Pancreas (tissue), 10 donors: ENCODE results near the gene SDK1. TPM values are rescaled to one million over a fixed set of nuclear protein-coding genes. Genes with fewer than 3 reads are reported as not detected.
A peak's percentile ranks its signal among the peaks of the same experiment; 100 is the strongest.

Source experiments
- ATAC-seq, 4 donors: fragments of 200-7000 bp; cut with Tn5 transposase; one replicate each; pipeline versions ENCODE4 v1.8.0 to v1.9.1; 2020; ENCODE audit warnings: mild to moderate bottlenecking in 4 of 4, moderate library complexity in 4 of 4
- DNase-seq, 6 donors: peaks; one replicate each; pipeline ENCODE4 v3.0.0-alpha.2; 2020
- FAIRE-seq: peaks from 2 replicates; lab custom pipeline; 2012; peaks lifted over from hg19 to GRCh38; lab: Jason Lieb, UNC
- H3K27ac ChIP-seq, 4 donors: fragments of 200-600 bp; sonication (generic); 1 replicate in 3 of 4; 2 replicates in 1 of 4; pipeline versions ENCODE4 v1.5.0 to v1.8.0; 2020
- H3K27me3 ChIP-seq, 4 donors: fragments of 200-600 bp; one replicate each; pipeline ENCODE4 v1.8.0; 2021
- H3K36me3 ChIP-seq, 3 donors: fragments of 200-600 bp; sonication (generic) in 1 of 3; one replicate each; pipeline versions ENCODE4 v1.5.0 to v1.8.0; 2020 to 2021
- H3K4me1 ChIP-seq, 3 donors: fragments of 200-600 bp; one replicate each; pipeline ENCODE4 v1.8.0; 2021
- H3K4me3 ChIP-seq, 4 donors: fragments of 200-600 bp; sonication (generic) in 2 of 4; one replicate each; pipeline versions ENCODE4 v1.5.0 to v1.8.0; 2020 to 2021
- H3K9me3 ChIP-seq, 4 donors: fragments of 200-600 bp; one replicate each; pipeline ENCODE4 v1.8.0; 2021
- WGBS, 2 donors: extraction: QIAGEN DNeasy Blood & Tissue Kit; methylation state at CpG; one replicate each; pipeline ENCODE4 v1.1.7; 2013; 5-methylcytosine and 5-hydroxymethylcytosine counted together
- intact Hi-C, 3 donors: fragments of 100-400 bp; cut with DNase I; formaldehyde crosslinking; loops; one replicate each; pipeline versions ENCODE4 v1.11.1 to v1.14.2; 2022
- polyA plus RNA-seq, 2 donors: library from polyadenylated mRNA; stranded (reverse); fragments of 200-250 nt; gene quantifications; one replicate each; pipeline ENCODE4 v1.2.3, GENCODE V29; 2013
- total RNA-seq, 6 donors: library from RNA; stranded (reverse); fragmentation: NEBNext Ultra II Directional in 4 of 6; extraction: Animal tissue kit (Norgen Biotek cat#: 25700) in 4 of 6; gene quantifications; one replicate each; pipeline versions ENCODE4 v1.2.1 to v1.2.4, GENCODE V29; 2021 to 2023
- TF ChIP-seq, protein P1 (sequence below), 4 donors: fragments of 200-600 bp; sonication (generic) in 3 of 4; IDR thresholded peaks; one replicate each; pipeline versions ENCODE4 v1.5.0 to v1.8.0; 2021; ENCODE audit warnings: antibody characterized with exemption in 4 of 4
- donor health status: healthy with polysubstance abuse.
- donor health status: DM: no; HTN: no; CAD: no; lungs with moderate emphysema.
- donor health status: DM: no; HTN: no; CAD: no.
- donor health status: control.
- donor health status: control.
- donor health status: Bipolar disorder and iron deficiency.
- donor health status: DM: yes; HTN: yes; CAD: no.
- donor health status: DM: no; HTN: no; CAD: no.
- donor health status: DM: no; HTN: no; CAD: no.
- donor health status: DM: yes; HTN: yes; CAD: no.

SDK1 gene
- total and polyA plus RNA-seq, 8 donors = 10.8 to 30.8 (median 19.8) TPM

DNA sequence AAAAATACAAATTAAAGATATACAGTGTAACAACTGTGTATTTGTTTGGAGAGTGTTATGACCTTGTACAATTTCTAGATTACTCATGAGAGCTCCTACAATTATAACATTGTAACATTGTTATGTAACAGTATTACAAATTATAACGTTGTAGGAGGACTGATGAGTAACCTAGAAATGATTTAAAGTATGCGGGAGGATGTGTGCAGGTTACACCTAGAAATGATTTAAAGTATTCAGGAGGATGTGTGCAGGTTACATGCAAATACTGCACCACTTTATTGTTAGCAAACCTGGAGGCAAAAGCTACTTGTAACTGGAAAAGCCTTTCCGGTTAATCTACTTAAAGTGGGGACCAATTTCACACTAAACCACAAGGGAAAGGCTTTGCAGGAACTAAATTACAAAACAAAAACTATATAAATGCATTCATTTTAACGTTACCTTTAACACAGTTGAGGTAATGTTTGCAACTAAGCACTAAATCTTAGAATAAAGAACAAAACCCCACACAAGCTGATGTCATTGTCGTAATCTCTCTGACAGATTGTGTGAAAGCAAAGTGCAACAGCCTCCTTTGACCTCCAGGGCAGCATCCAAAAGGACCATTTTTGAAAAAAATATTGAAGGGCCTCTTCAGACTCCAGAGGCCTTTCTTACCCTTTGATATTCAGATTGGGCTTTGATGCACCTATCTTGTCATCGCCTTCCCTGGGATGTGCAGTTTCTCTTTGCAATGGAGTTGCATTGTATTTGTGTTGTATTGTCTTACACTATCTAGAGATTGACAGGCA is 858.9 kb downstream of the SDK1 start:
- ATAC-seq (peak in 1 of 4 donors; percentile 19), FAIRE-seq (no peak), DNase-seq (no peak)
- H3K27ac ChIP-seq = peak overlapping the region in 1 of 4 donors; percentile 3
- no peaks in the 10 kb centered on the region for H3K9me3 ChIP-seq
- H3K4me1 ChIP-seq = peaks cover 5 to 14% (median 10%) of the 10 kb centered on the region in 3 donors
- no peak overlapping the region for H3K4me3 ChIP-seq
- TF ChIP-seq, protein P1, sequence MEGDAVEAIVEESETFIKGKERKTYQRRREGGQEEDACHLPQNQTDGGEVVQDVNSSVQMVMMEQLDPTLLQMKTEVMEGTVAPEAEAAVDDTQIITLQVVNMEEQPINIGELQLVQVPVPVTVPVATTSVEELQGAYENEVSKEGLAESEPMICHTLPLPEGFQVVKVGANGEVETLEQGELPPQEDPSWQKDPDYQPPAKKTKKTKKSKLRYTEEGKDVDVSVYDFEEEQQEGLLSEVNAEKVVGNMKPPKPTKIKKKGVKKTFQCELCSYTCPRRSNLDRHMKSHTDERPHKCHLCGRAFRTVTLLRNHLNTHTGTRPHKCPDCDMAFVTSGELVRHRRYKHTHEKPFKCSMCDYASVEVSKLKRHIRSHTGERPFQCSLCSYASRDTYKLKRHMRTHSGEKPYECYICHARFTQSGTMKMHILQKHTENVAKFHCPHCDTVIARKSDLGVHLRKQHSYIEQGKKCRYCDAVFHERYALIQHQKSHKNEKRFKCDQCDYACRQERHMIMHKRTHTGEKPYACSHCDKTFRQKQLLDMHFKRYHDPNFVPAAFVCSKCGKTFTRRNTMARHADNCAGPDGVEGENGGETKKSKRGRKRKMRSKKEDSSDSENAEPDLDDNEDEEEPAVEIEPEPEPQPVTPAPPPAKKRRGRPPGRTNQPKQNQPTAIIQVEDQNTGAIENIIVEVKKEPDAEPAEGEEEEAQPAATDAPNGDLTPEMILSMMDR (IDR thresholded peaks at IDR 0.05) = no peak
- H3K27me3 ChIP-seq = no peaks in the 10 kb centered on the region
- H3K36me3 ChIP-seq = no peaks in the 10 kb centered on the region
- 69 to 71% methylated on average over 6 of the region's 6 CpGs for WGBS, 2 donors
- intact Hi-C loops = no loop called here

DNA sequence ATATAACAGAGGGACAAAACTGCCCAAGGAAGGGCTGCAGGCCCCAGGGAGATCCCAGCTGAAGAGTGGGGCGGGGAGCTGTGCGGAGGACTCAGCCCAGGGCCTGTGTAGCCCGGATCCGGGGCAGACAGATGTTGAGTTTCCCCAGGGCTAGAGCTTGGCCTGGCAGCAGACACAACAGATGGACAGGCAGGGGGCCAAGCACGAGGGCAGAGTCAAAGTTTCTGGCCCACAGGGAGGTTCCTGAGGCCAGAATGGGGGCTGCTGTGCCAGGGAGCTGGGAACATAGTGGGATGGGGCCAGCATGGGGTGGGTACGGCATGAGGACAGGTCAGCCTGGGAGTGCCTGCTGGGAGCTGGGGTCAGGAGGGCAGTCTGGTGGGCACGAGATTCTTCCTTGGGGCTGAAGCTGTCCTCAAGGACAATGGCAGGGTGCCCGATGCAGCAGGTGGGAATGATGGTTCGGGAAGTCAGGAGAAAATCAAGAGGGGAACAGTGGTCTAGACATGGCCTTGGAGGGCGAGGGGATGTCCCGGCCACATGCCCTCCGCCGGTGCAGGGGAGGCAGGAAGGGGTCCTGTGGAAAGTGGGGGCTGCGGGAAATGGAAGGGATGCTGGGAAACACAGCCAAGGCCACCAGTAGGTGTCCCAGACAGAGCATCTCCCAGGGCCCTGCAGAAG is 862.0 kb downstream of the SDK1 start:
- DNase-seq (peak; percentile 42 to 90 (median 85)), ATAC-seq (peak; percentile 90 to 94 (median 91)), FAIRE-seq (no peak)
- Histone ChIP-seq H3K27ac (peak overlapping the region in 1 of 4 donors; percentile 47), H3K36me3 (no peaks in the 10 kb centered on the region), H3K4me3 (no peak overlapping the region), H3K27me3 (no peaks in the 10 kb centered on the region), H3K4me1 (peaks cover 5 to 10% (median 10%) of the 10 kb centered on the region in 3 donors), H3K9me3 (no peaks in the 10 kb centered on the region)
- 58 to 60% methylated on average over 14 of the region's 14 CpGs for WGBS, 2 donors
- intact Hi-C loops = no loop called here
- TF ChIP-seq, protein P1 (IDR thresholded peaks at IDR 0.05) = no peak

DNA sequence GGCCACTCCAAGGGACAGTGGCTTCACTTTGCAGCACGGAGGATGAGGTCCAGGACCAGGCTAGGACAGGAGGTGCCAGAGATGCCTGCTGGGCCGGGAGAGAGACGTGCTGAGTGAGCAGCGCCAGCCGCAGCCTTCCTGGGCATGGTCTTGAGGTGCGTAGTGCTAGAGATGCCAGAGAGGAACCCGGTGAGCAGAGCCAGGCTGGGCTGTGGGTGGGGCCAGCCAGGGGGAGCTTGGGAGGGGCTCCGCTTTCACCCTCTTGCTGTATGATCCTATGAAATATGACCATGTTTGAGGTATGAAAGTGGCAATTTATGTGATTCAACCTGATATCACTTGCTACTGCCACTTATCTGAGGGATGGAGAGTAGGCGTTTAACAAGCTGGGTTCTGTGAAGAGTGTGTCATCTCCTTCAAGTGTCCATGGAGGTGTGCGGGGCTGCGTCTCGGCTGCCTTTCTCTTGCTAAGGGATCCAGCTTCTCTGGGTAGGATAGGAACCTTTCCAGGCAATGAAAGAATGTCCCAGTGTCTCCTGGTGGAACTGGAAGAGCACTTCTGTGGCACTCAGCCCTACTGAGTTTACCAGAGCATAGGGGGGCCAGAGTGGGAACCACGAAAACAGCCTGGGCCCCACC is 862.6 kb downstream of the SDK1 start:
- Histone ChIP-seq H3K27me3 (no peaks in the 10 kb centered on the region), H3K27ac (no peak overlapping the region), H3K4me1 (peaks cover 5 to 10% (median 10%) of the 10 kb centered on the region in 3 donors), H3K4me3 (no peak overlapping the region), H3K9me3 (no peaks in the 10 kb centered on the region), H3K36me3 (no peaks in the 10 kb centered on the region)
- intact Hi-C loops = no loop called here
- ATAC-seq = peak; percentile 13 to 39 (median 16)
- TF ChIP-seq, protein P1 (IDR thresholded peaks at IDR 0.05) = no peak
- no peak for FAIRE-seq
- peak in 1 of 6 donors; percentile 72 for DNase-seq
- 96 to 98% methylated on average over 13 of the region's 13 CpGs for WGBS, 2 donors

DNA sequence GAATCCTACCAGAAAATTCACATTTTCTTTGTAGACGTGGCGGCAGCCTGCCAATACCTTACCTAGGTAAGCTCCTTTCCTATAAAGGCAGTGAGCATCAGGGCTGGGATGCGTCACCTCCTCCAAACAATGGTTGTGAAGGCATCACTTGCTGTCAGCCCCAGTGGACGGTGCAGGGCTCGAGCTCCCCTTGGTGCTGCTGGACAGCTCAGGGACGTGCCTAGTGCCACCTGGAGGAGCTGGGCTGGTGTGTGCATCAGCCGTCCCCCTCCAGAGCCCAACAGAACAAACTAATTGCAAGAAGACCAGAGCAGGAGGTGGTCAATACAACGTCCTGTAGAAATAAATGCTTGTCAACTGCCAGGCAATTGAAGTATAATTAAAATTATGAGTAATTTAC is 863.5 kb downstream of the SDK1 start:
- Histone ChIP-seq H3K27ac (no peak overlapping the region), H3K27me3 (no peaks in the 10 kb centered on the region), H3K36me3 (no peaks in the 10 kb centered on the region), H3K4me3 (no peak overlapping the region), H3K9me3 (no peaks in the 10 kb centered on the region), H3K4me1 (peaks cover 1 to 5% (median 5%) of the 10 kb centered on the region in 3 donors)
- no peak for FAIRE-seq
- WGBS, 2 donors = 80 to 83% methylated on average over 8 of the region's 8 CpGs
- peak in 1 of 6 donors; percentile 30 for DNase-seq
- ATAC-seq = no peak
- TF ChIP-seq, protein P1 (IDR thresholded peaks at IDR 0.05) = no peak
- intact Hi-C loops = no loop called here
